SHP77 (cell line): ENCODE measurements around the gene C12orf60.
"Not testable (repeated sequence)": the region's sequence is repeated elsewhere in the genome, so short reads cannot be mapped to it uniquely, and the experiment has no call there.

Experiments used
- DNase-seq, 2 experiments: peaks; one replicate each; lab custom pipeline; 2025; lab: John Stamatoyannopoulos, UW

The C12orf60 gene

GRCh38 chr12:14803011-14803829 is at the start of gene C12orf60, which contains the start of gene WBP11:
Gene C12orf60 (plus strand): TSS chr12:14803670. CDS start chr12:14822936, 19,266 bp downstream.
Gene WBP11 (minus strand): TSS chr12:14803478. CDS start chr12:14801383, 2,095 bp downstream.
- DNase-seq, result peak; percentile 89 to 93

- DNase-seq, result no peak
These were observed 46.9 kb upstream of the C12orf60 start for GRCh38 chr12:14756334-14757143.

- DNase-seq, result not testable (repeated sequence)
These were observed 43.7 kb upstream of the C12orf60 start for GRCh38 chr12:14759711-14760280.

GRCh38 chr12:14765398-14765797 is 38.1 kb upstream of the C12orf60 start:
- no peak for DNase-seq

GRCh38 chr12:14766020-14766419 is 37.5 kb upstream of the C12orf60 start:
- DNase-seq, result not testable (repeated sequence)

GRCh38 chr12:14766649-14767215 is 36.7 kb upstream of the C12orf60 start:
- DNase-seq, result no peak

GRCh38 chr12:14767617-14768016 is 35.9 kb upstream of the C12orf60 start:
- DNase-seq, result no peak

- DNase-seq, result no peak
These were observed 34.6 kb upstream of the C12orf60 start for GRCh38 chr12:14768823-14769405.

GRCh38 chr12:14769466-14769968 is 34.0 kb upstream of the C12orf60 start:
- DNase-seq, result no peak

GRCh38 chr12:14769969-14770495 is 33.4 kb upstream of the C12orf60 start:
- peak; percentile 35 to 36 for DNase-seq

GRCh38 chr12:14770496-14771461 is 32.7 kb upstream of the C12orf60 start:
- peak; percentile 54 to 63 for DNase-seq

GRCh38 chr12:14771651-14772137 is 31.8 kb upstream of the C12orf60 start:
- DNase-seq, result no peak

- no peak for DNase-seq
These were observed 30.5 kb upstream of the C12orf60 start for GRCh38 chr12:14772946-14773345.

- no peak for DNase-seq
These were observed 29.8 kb upstream of the C12orf60 start for GRCh38 chr12:14773685-14774073.

- DNase-seq, result no peak
These were observed 29.2 kb upstream of the C12orf60 start for GRCh38 chr12:14774074-14774905.

GRCh38 chr12:14774906-14775635 is 28.4 kb upstream of the C12orf60 start:
- DNase-seq, result no peak

GRCh38 chr12:14775636-14775980 is 27.9 kb upstream of the C12orf60 start:
- DNase-seq, result no peak

GRCh38 chr12:14776236-14776961 is 27.1 kb upstream of the C12orf60 start:
- DNase-seq, result no peak
